Sigmoid colon (tissue), 4 donors: ENCODE measurements around the gene DGAT2L6.

ENCODE experiments used
- EP300 ChIP-seq, 4 donors: sonication (generic); formaldehyde crosslinking; IDR thresholded peaks; one replicate each; pipeline ENCODE4 v1.6.1; 2017; ENCODE audit warnings: antibody characterized with exemption in 4 of 4
- POLR2A ChIP-seq, 2 donors: fragments of 450-650 bp; IDR thresholded peaks; one replicate each; pipeline ENCODE4 v1.6.1; 2016; ENCODE audit warnings: antibody characterized with exemption in 2 of 2, mild to moderate bottlenecking in 2 of 2, moderate library complexity in 2 of 2
- TF ChIP-seq, protein P1 (sequence below), 4 experiments: fragments of 450-650 bp in 3 of 4; fragments of 200-600 bp in 1 of 4; IDR thresholded peaks; one replicate each; pipeline ENCODE4 v1.5.1; 2016 to 2019; ENCODE audit warnings: antibody characterized with exemption in 4 of 4, mild to moderate bottlenecking in 3 of 4, moderate library complexity in 2 of 4

- TF ChIP-seq EP300 (IDR thresholded peaks at IDR 0.05) (no peak), POLR2A (IDR thresholded peaks at IDR 0.05) (no peak)
- TF ChIP-seq, protein P1, sequence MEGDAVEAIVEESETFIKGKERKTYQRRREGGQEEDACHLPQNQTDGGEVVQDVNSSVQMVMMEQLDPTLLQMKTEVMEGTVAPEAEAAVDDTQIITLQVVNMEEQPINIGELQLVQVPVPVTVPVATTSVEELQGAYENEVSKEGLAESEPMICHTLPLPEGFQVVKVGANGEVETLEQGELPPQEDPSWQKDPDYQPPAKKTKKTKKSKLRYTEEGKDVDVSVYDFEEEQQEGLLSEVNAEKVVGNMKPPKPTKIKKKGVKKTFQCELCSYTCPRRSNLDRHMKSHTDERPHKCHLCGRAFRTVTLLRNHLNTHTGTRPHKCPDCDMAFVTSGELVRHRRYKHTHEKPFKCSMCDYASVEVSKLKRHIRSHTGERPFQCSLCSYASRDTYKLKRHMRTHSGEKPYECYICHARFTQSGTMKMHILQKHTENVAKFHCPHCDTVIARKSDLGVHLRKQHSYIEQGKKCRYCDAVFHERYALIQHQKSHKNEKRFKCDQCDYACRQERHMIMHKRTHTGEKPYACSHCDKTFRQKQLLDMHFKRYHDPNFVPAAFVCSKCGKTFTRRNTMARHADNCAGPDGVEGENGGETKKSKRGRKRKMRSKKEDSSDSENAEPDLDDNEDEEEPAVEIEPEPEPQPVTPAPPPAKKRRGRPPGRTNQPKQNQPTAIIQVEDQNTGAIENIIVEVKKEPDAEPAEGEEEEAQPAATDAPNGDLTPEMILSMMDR (IDR thresholded peaks at IDR 0.05): no peak
Measured at GRCh38 chrX:70252491-70252890, 75.2 kb downstream of the DGAT2L6 start.
